ENCODE measurements around the gene MMAA. TPM values are rescaled to one million over a fixed set of nuclear protein-coding genes. Genes with fewer than 3 reads are reported as not detected.
"Not testable (repeated sequence)": the region's sequence is repeated elsewhere in the genome, so short reads cannot be mapped to it uniquely, and the experiment has no call there.

The MMAA gene
- total RNA-seq, 4 donors from 2014 or later, result 2.8 to 5.0 (median 3.8) TPM

DNA sequence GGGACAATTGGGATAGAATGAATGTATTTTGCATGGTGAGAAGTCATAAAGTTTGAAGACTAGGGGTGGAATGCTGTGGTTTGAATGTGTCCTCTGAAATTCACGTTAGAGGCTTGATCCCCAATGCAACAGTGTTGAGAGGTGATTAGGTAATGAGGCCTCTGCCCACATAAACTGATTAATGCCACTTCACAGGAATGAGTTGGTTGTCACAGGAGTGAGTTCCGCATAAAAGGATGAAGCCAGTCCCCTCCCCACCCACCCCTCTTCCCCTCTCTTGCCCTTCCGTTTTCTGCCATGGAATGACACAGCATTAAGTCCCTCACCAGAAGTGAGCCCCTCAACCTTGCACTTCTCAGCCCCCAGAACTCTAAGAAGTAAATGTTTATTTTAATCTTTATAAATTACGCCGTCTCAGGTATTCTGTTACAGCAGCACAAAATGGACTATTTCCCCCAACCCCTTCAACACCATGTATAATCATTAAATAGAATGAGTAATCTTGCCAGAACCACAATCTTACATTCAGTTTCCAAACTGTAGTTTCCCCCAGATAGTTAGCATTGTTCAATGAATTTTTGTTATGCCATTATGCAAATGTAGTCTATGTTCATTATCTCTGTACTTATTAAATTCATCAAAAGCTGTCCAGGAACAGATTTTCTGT, 5.5 kb upstream of the MMAA start:
- Histone ChIP-seq H3K9me3 (no peaks in the 10 kb centered on the region), H3K27me3 (no peaks in the 10 kb centered on the region), H3K27ac (no peak overlapping the region), H3K4me3 (no peak overlapping the region), H3K36me3 (no peaks in the 10 kb centered on the region), H3K4me1 (peaks cover 5 to 23% (median 12%) of the 10 kb centered on the region in 3 donors)
- no peak for ATAC-seq
- 63 to 66% methylated on average over 4 to 5 of the region's 5 CpGs for WGBS, 2 donors (ENCODE audit: low coverage in 1 of 2)
- TF ChIP-seq, protein P1, sequence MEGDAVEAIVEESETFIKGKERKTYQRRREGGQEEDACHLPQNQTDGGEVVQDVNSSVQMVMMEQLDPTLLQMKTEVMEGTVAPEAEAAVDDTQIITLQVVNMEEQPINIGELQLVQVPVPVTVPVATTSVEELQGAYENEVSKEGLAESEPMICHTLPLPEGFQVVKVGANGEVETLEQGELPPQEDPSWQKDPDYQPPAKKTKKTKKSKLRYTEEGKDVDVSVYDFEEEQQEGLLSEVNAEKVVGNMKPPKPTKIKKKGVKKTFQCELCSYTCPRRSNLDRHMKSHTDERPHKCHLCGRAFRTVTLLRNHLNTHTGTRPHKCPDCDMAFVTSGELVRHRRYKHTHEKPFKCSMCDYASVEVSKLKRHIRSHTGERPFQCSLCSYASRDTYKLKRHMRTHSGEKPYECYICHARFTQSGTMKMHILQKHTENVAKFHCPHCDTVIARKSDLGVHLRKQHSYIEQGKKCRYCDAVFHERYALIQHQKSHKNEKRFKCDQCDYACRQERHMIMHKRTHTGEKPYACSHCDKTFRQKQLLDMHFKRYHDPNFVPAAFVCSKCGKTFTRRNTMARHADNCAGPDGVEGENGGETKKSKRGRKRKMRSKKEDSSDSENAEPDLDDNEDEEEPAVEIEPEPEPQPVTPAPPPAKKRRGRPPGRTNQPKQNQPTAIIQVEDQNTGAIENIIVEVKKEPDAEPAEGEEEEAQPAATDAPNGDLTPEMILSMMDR (IDR thresholded peaks at IDR 0.05), result no peak
- TF ChIP-seq EP300 (IDR thresholded peaks at IDR 0.05), result no peak
- no peak for TF ChIP-seq POLR2A (IDR thresholded peaks at IDR 0.05)
- no peak for TF ChIP-seq POLR2AphosphoS5 (IDR thresholded peaks at IDR 0.05)

DNA sequence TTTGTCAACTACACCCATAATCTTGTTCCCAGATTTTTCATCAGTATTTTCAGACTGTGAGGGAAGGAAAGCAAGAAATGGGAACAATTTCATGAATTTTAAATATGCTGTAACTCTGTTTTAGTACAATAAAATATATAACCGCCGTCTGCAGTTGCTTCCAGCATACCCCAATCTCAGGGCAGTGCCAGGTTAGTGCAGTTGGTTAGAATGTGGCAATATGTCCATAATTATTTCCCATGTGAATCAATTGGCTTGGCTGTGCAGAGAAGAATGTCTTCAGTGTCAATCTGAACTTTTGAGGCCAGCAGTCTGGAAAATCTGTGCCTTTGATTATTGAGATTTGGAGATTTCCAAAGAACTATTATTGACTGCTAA, 5.0 kb upstream of the MMAA start:
- 72 to 88% methylated on average over 2 of the region's 2 CpGs for WGBS, 2 donors (ENCODE audit: low coverage in 1 of 2)
- Histone ChIP-seq H3K27me3 (no peaks in the 10 kb centered on the region), H3K27ac (no peak overlapping the region), H3K36me3 (no peaks in the 10 kb centered on the region), H3K4me3 (no peak overlapping the region), H3K4me1 (peaks cover 5 to 23% (median 12%) of the 10 kb centered on the region in 3 donors), H3K9me3 (no peaks in the 10 kb centered on the region)
- TF ChIP-seq EP300 (IDR thresholded peaks at IDR 0.05) (no peak), POLR2AphosphoS5 (IDR thresholded peaks at IDR 0.05) (no peak), POLR2A (IDR thresholded peaks at IDR 0.05) (no peak)
- TF ChIP-seq, protein P1 (IDR thresholded peaks at IDR 0.05), result no peak
- ATAC-seq, result no peak

DNA sequence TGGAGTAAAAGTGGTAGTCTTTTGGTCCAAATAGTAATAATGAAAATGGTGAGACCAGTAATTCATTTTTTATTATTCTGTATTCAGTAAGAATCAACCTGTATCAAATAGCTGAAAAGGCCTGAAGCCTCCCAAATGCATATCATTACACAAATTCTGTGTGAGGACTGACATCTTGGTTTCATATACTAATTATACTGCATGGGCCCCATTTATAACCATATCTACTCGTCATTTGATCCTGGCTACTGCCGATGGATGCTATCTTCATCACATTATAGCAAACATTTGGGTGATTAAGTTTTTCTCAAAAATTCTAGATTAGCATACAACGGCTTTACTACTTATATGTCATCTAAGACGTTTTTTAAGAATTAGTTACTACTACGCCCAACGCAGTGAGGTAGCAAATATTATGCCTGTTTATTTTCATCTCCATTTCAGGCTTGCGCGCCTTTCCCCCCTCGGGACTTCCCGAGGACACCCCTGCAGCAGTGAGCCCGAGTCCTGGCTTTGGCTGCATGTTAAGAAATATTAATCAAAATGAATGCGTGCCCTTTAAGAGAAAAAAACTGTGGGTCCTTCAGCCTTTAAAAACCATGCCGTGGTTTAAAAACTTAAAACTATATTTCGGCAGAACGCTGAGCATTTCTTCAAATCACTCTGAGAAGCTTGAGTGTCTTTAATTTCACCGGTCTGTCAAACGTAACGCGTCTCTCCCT, 814 bp upstream of the MMAA start:
- Histone ChIP-seq H3K27me3 (no peaks in the 10 kb centered on the region), H3K4me1 (peaks cover 10 to 32% (median 16%) of the 10 kb centered on the region in 3 donors), H3K4me3 (peak overlapping the region; percentile 75 to 84), H3K36me3 (no peaks in the 10 kb centered on the region), H3K9me3 (no peaks in the 10 kb centered on the region), H3K27ac (peak overlapping the region; percentile 94 to 95 (median 94))
- no peak for TF ChIP-seq POLR2A (IDR thresholded peaks at IDR 0.05)
- TF ChIP-seq POLR2AphosphoS5 (IDR thresholded peaks at IDR 0.05), result no peak
- TF ChIP-seq, protein P1 (IDR thresholded peaks at IDR 0.05), result no peak
- no peak for TF ChIP-seq EP300 (IDR thresholded peaks at IDR 0.05)
- no peak for ATAC-seq
- 2 to 3% methylated on average over 15 to 18 of the region's 19 CpGs for WGBS, 2 donors (ENCODE audit: low coverage in 1 of 2)

DNA sequence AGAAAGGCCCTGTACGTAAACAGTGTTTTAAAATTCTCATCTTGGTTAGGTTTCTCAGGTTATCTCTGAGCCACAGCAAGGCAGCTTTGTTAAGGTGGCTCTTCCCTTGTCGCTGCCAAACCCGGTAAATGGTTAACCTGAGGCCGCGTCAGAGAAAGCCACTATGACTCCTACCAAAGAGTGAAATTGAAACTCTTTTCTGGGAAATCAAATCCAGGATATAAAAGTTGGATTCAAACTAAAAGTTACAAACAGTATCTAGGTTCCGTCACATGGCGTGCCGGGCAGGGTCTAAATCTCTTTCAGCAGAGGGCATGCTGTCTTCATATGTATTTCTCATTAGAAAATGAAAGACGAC, 433 bp downstream of the MMAA start:
- ATAC-seq, result peak; percentile 56
- peak; percentile 19 for TF ChIP-seq POLR2AphosphoS5 (IDR thresholded peaks at IDR 0.05)
- no peak for TF ChIP-seq EP300 (IDR thresholded peaks at IDR 0.05)
- H3K27me3 ChIP-seq, result no peaks in the 10 kb centered on the region

DNA sequence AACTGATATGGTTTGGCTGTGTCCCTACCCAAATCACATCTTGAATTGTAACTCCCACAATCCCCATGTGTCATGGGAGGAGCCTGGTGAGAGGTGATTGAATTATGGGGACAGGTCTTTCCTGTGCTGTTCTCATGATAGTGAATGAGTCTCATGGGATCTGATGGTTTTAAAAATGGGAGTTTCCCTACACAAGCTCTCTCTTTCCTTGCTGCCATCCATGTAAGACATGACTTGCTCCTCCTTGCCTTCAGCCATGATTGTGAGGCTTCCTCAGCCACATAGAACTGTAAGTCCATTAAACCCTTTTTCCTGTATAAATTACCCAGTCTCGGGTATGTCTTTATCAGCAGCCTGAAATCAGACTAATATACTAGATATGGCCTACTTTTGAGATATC, 2.9 kb downstream of the MMAA start:
- not testable (repeated sequence) for H3K27ac ChIP-seq, H3K27me3 ChIP-seq, H3K4me3 ChIP-seq, H3K9me3 ChIP-seq, H3K36me3 ChIP-seq, ATAC-seq
- WGBS, 2 donors (ENCODE audit: low coverage in 1 of 2), result 86 to 100% methylated on average over 1 of the region's 1 CpG
- H3K4me1 ChIP-seq, result peaks cover 10 to 24% (median 16%) of the 10 kb centered on the region in 3 donors

More for the DNA sequence above, 433 bp downstream of the MMAA start:
- Histone ChIP-seq H3K36me3 (no peaks in the 10 kb centered on the region), H3K4me1 (peaks cover 10 to 32% (median 16%) of the 10 kb centered on the region in 3 donors), H3K9me3 (no peaks in the 10 kb centered on the region), H3K27ac (peak overlapping the region; percentile 94 to 95 (median 94)), H3K4me3 (peak overlapping the region; percentile 75 to 84)
- WGBS, 2 donors (ENCODE audit: low coverage in 1 of 2), result 0 to 1% methylated on average over 5 to 9 of the region's 9 CpGs

DNA sequence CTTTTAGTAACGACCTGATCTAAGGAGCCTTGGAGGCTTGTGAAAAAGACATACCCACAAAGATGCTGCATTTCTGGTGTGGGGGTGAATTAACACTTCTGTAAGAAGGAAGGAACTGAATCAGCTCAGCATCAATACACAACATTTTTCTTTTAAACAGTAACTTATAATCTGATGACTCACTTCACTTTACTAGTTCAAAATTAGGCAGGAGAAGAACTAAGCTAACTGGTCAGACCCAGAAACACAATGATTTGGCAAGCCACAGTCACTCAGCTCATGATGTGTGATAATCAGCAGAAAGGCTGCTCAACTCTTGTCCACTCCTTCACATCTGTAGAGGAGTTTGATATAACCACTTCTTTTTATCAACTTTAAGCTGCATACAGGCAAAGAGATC, 4.6 kb downstream of the MMAA start:
- peaks cover 5 to 9% (median 5%) of the 10 kb centered on the region in 3 donors for H3K4me1 ChIP-seq
- ATAC-seq, result no peak
- no peaks in the 10 kb centered on the region for H3K9me3 ChIP-seq
- H3K4me3 ChIP-seq, result no peak overlapping the region
- TF ChIP-seq POLR2AphosphoS5 (IDR thresholded peaks at IDR 0.05) (no peak), POLR2A (IDR thresholded peaks at IDR 0.05) (no peak), EP300 (IDR thresholded peaks at IDR 0.05) (no peak)
- TF ChIP-seq, protein P1 (IDR thresholded peaks at IDR 0.05), result no peak
- no peak overlapping the region for H3K27ac ChIP-seq
- no peaks in the 10 kb centered on the region for H3K27me3 ChIP-seq
- WGBS, 2 donors (ENCODE audit: low coverage in 1 of 2), result 79 to 81% methylated on average over 1 of the region's 1 CpG
- H3K36me3 ChIP-seq, result no peaks in the 10 kb centered on the region

Measured in gastroesophageal sphincter (tissue), 4 donors.